ENCODE data around the gene SRGAP1.
"Not testable (repeated sequence)": the region's sequence is repeated elsewhere in the genome, so short reads cannot be mapped to it uniquely, and the experiment has no call there.

Gene SRGAP1

DNA sequence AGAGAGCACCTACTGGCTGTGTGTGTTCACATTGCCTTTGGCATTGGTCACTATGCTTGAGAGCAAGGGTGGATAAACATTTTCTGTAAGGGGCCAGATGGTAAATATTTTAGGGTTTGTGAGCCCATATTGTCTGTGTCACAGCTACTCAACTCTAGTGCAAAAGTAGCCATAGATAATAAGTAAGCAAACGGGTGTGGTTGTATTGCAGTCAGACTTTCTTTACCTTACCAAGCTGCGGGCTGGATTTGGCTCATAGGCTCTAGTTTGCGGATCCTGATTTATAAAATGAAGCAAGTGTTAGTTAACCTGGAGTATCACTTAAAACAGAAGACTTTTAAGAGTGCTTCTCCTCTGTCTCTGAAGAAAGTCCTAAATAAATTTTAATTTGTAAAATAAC, 208.6 kb downstream of the SRGAP1 start:
- no peak for DNase-seq (ENCODE audit: low spot score)

DNA sequence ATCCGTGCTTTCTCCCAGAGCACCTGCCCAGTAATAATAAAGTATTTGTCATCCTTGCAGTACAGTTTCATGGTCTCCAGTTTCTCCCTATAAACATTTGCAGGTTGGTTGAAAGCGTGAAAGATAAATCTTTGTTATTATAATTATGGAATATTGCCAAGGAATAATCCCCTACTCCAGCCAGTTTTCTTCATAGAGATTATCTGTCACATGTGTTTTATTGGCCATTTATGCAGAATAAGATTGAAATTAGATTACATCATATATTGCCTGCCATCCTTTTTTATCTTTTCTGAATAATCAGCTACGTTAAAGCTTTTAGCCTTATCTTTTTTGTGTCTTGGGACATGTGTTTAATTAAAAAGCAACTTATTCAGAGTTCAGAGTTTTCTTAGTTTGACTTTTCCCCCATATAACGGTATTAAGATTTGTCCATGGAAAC, 209.6 kb downstream of the SRGAP1 start:
- DNase-seq (ENCODE audit: low spot score), result no peak

DNA sequence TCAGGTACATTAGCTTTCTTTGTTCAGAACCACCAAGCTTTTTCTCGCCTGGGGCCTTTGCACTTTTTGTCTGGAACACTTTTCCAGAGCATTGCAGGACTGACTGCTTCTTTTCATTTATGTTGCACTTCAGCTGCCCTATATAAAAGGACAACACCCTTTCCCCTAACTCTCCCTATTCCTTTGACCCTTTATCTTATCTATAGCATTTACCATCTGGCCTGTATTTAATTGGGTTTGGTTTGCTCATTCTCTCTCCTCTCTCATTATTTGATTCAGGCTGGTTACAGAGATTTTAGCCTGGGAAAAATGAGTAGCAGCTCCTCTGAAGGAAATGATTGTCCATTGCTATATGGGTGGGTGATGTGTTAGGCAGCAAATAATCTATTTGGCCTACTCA, 212.2 kb downstream of the SRGAP1 start:
- DNase-seq (ENCODE audit: low spot score), result no peak

DNA sequence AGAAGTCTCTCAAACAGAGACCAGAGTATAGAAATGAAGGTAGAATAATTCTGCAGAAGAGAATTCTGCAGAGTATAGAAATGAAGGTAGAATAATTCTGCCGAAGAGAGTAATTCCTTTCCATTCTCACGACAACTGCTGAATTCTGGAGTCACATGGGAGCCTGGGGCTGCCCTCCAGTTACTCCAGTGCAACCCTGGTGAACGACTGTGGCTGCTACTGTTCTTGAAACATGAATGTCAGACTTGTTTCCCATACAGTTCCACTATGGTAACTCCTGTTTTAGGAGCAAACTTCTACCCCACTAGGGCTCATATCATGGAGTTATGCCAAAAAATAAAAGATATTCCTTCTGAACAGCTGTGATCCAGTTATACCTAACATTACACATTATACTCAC, 213.2 kb downstream of the SRGAP1 start:
- DNase-seq (ENCODE audit: low spot score), result no peak

DNA sequence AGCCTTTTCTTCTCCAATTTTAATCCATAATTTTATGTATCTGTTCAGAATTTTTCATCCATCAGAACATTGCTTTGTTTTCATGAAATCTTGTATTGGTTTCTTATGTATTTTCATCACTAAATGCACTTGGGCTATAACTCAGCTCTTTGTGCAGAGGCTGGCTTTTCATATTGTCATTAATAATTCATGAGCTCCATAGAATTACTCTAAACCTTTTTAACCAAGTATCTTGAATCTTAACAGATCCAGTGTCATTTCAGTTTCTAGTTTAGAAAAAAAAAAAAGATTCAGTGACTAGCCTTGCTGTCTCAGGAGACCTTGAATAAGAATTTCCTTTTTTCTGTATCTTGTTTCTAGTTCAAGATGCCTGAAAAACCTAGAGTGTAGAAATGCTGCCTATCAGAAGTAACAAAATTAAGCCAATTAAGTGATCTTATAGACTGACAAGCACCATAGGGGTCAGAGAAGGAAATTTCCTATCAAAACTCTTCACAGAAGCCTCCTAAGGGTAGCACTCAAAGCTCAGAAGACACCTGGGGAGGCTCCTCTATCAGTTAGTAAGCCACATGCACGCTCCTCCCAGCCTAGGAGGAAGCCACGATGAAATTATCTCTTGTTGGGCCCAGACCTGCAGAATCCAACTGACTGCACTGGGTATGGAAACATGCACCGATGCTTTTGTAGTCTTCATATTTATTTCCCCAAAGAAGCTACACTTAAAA, 214.2 kb downstream of the SRGAP1 start:
- no peak for DNase-seq (ENCODE audit: low spot score)

DNA sequence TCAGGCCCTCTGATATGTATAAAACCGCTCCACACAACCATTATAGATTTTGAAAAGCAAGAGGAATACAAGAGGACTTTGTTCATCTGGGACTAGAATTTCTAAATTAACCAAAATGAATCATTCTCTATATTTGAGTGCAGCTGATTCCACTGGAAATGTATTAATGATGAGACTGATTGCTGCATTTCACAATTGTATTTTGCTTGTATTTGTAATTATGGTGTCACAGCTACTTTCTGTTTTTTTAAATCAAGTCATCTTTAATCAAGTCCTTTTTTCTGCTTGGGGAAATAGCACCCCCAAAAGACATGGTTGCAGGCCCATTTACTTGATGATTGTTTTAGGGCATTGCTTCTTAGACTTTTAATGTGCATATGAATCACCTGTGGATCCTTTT, 215.2 kb downstream of the SRGAP1 start:
- DNase-seq (ENCODE audit: low spot score), result no peak

DNA sequence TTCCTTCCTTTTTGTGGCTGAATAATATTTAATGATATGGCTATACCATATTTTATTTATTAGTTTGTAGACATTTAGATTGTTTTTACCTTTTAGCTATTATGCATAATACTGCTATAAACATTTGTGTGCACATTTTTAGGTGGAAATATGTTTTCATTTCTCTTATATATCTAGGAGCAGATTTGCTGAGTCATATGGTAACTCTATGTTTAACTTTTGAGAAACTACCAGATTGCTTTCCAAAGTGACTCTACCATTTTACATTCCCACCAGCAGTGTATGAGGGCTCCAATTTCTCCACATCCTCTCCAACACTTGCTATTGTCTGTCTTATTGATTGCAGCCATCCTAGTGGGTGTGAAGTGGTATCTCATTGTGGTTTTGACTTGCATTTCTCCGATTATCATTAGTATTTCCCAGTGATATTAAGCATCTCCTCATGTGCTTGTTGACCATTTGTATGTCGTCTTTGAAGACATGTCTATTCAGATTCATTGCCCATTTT, 217.4 kb downstream of the SRGAP1 start:
- no peak for DNase-seq (ENCODE audit: low spot score)

DNA sequence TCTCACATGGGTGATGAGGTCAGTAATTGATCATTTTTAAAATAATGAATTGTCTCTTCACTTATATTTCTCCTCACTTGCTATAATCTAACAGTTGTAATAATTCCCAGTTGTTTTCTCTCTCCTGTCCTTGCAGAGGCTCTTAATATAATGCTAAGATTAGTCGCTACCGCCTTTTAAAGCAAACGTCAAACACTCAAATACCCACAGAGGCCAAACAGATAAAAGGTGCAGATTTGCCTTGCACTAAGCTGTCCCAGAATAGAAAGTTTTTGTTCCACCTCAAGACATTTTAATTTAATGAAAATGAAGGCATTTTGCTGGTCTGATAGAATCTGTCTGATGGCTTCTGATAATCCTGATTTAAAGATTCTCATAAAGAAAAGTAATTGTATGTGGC, 218.6 kb downstream of the SRGAP1 start:
- no peak for DNase-seq (ENCODE audit: low spot score)

DNA sequence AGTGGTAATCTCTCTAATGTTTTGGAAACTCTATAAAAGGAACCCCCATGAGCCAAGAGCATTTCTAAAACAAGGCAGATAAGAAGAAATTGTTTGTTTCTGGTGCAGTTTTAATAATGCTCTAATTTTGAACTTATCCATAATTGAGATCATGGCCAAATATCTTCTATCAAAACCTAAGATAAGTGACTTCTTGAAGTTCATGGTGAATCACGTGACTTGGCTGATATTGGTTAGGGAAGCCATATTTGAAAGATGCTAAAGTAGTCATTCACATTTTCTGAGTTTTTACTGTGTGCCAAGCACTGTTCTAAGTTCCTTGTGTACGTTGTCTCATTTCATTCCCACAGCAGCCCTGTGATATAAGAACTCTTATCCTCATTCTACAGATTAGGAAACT, 219.7 kb downstream of the SRGAP1 start:
- no peak for DNase-seq (ENCODE audit: low spot score)

DNA sequence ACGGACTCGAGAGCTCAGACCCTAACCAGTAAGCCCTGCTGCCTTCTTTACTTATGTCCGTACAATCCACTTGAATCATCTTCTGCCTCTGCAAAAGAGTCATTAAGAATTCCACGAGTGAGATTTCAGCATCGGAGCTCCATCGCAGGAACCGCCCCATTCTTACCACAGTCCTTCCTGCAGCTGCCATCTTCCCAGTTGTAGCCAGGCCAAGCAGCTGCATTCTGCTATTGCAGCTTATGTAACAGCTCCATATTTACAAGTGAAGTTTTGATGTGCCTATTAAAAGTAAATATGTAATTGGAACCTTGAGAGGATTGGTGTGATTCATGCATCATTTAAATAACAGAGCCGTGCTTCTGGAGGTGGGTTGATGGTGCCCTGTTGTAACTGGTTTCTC, 220.2 kb downstream of the SRGAP1 start:
- DNase-seq (ENCODE audit: low spot score), result no peak

DNA sequence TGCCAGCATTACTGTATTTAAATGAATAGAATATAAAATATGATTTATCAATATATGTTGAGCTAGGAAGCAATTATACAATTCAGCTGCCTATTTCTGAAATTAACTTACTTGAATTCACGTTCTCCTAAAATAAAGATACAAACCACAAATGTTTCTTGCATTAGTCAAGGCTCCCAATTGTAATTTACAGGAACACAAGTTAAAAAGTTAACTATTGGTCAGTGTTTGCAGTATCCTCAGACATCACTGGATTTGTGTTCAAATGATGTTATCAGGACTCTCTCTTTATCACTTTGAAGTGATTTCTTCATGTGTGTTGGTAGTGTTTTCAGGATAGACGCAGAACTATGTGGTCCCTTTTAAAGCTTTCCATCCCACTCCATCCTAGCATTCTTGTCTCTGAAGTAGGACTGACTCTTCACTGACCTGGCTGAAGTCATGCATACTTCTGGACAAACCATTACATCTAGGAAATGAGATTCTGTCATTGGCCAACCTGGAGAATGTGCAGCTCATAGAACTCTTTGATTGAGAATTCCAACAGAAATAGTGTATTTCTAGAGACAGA, 221.5 kb downstream of the SRGAP1 start:
- no peak for DNase-seq (ENCODE audit: low spot score)

DNA sequence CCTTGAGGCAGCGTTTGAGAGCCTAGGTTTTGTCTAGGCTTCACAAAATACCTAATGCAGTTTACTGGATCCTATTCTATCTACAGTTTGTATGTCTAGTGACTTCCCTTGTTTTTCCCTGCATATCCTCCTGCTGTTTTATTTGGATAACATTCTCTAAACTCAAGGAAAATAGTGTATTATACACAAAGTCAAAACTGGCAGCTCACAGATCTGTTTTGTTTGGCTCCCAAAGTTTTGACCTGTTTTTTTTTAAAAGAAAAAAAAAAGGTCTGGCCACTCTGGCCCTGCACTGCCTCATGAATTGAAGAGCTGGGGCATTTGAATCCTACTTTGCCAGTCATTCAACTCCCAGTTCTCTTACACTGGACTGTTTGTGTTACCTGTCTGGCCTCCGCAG, 222.3 kb downstream of the SRGAP1 start:
- no peak for DNase-seq (ENCODE audit: low spot score)

DNA sequence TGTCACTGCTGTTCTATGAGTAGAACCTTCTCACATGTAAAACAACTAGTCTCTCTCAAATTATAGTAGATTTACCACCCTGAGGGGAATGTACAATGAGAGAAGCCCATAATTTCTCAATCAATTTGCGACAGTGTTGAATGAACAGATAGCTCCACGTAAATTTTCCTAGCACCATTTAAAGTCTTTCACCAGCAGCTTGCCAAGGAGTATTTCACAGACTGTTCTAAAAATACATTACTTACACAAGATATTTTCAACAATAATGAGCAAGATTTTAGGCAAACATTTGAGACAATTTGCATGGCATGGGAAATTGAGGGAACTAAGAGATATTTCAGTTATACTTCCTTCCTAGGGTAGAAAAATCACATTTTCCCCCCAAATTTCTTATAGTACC, 226.0 kb downstream of the SRGAP1 start:
- no peak for DNase-seq (ENCODE audit: low spot score)

DNA sequence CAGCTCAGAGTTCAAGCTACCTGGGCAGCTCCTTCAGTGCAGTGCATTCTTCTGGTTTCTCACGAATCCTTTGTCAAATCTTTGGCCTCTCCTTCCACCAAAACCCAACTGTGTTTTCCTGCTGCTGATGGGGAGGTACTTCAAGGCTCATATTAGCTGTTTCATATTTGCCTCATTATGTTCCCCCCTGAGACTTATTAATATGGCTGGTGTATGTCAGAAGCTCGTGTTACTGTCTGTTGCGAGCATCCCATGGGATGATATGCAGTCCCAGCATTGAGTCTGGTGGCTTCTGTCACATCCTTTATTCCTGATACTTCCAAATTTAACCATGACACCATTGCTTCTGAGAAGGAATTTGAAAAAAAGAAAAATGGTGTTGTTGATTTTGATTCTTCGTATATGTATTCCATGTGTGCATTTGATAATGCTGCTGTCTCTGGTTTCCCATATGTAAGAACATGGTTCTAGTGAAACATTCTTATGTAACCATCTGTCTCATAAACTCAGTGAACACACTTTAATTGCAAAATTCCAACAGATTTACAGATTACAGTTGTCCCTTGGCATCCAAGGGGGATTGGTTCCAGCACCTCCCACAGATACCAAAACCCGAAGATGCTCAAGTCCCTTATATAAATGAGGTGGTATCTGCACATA, 228.5 kb downstream of the SRGAP1 start:
- no peak for DNase-seq (ENCODE audit: low spot score)

DNA sequence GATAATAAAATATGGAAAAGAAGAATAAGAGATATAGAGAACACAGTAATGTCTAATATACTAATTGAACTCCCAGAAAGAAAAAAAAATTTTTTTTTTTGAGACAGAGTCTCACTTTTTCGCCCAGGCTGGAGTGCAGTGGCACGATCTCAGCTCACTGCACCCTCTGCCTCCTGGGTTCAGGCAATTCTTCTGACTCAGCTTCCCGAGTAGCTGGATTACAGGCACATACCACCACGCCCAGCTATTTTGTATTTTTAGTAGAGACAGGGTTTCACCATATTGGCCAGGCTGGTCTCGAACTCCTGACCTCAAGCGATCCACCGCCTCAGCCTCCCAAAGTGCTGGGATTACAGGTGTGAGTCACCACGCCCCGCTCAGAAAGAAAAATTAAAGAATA, 232.1 kb downstream of the SRGAP1 start:
- DNase-seq (ENCODE audit: low spot score), result not testable (repeated sequence)

DNA sequence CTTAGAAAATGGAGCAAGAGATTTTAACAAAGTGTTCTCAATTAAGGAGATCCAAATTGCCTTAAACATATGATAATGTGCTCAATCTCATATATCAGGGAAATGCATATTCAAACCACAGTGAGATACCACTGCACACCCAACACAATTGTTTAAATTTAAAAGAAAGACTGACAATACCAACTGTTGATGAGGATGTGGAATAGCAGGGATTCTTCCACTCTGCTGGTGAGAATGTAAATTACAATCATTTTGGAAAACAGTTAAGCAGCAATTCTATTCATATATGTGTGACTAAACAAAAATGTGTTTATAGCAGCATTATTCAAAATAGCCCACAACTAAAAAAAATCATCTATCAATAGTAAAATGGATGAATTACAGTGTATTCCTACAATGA, 233.4 kb downstream of the SRGAP1 start:
- no peak for DNase-seq (ENCODE audit: low spot score)

DNA sequence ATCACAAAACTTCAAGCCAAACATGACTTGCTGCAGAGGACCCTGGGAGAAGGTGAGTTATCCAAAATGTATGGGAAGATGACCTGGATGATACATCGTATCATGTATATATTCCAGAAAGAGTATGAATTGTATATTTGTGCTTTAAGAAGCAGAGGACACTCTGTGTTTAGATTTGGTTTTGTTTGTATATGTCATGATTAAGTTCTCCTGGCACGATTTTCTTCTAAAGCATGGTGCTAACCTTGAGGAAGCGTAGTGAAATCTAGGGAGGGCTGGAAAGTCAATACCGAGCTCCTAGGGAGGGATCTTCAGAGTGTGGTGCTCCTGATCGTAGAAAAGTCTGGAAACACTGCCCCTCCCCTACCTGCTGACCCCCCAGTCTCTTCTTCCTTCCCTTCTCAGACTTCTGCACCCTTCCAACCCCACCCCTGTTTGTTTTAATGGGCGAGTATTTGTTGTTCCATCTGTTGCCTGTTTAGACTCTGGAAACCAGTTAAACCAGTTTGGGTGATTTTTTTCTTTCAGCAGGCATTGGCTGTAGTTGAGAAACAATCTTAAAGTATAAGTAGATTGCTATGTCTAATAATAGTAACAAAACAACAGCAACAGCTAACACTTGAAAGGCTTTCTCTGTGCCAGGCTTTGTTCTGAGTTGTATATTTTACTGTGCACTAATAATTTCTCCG, 236.0 kb downstream of the SRGAP1 start:
- no peak for DNase-seq (ENCODE audit: low spot score)

DNA sequence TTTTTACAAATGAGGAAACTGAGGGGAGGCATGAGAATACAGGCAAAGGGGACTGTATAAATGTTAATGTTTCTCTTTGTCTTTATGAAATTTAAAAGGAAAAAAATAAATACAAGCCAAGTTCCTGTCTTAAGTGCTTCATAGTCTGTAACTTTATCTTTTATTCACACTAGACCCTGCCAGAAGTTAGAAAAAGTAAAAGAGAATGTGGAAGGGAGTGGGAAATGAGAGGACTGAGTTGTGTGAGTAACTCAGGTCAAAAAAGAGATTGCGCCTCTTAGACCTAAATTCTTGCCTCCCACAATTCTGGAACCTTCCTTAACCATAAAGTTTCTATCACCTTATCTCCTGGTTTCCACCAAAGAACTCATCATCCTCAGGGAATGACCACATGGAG, 236.5 kb downstream of the SRGAP1 start:
- DNase-seq (ENCODE audit: low spot score), result no peak

DNA sequence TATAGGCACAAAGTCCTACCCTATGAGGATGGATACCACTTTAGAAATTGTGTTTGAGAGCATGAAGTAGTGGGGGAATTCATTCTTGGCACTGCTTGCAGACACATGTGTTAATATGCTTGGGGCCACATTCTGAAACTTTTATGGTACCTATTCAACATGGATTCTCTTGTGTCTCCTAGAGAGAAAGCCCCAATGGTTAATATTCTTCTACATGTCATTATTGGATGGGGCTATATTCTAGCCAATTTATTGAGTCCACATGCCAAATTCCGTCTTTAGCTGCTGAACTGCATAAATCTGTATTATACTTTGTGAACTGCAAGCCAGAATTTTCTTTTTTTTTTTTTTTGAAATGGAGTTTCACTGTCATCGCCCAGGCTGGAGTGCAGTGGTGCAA, 237.6 kb downstream of the SRGAP1 start:
- no peak for DNase-seq (ENCODE audit: low spot score)

DNA sequence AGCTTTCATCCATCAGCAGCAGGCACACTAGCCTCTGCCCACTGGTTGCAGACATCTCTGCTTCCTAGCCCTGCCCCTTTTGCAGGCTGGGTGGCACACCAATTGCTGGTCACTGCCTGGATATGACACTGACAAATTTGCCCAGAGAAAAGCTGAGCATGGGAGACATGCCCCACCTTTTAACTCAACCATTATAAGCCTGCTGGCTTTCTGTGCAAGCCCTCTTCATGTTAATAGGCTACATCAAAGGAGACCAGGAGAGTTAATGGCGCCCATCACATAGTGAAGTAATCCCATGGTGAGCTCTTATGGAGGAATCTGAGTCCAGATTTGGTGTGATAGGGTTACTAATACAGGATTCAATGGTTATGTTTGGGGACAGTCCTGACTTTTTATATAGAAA, 238.4 kb downstream of the SRGAP1 start:
- DNase-seq (ENCODE audit: low spot score), result no peak

DNA sequence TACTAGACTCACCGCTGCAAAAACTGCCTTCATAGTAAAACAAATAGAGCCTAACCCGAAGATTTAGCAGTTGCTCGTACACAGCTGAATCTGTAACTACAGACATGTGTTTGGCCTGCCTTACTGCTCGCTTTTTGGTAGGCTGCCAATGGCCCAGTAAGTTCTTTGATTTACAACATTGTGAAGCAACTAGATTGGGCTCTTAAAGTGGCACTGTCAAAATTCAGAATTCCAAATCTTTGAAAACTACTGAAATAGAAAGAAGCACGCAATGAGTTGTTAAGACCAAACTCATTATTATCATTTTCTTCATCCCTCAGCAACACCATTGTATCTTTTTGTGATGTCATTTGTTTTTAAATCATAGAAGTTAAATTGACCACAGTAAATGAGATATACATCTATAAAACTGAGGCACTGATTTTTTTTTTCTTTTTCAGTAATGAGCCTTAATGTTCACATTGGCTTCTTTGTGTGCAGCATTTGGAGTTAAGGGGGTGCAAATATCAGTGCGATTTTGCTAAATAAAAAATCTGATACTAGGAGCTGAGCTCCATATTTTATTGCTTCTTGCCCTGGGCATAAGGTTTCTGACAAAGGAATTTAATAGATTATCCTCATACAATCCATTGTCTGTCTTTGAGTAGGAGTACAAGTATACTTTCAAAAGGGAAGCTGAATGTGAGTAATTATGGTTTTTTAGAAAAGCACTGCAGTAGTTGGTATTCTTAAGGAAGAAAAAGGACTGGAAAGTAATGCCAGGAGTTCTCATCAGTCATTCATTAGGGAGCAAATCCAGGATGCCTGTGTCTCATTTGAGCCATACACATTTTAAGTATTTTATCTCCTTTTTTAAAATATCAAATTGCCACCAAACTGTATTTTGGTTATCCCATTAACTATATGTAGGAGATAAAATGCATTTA, 239.0 kb downstream of the SRGAP1 start:
- no peak for DNase-seq (ENCODE audit: low spot score)

DNA sequence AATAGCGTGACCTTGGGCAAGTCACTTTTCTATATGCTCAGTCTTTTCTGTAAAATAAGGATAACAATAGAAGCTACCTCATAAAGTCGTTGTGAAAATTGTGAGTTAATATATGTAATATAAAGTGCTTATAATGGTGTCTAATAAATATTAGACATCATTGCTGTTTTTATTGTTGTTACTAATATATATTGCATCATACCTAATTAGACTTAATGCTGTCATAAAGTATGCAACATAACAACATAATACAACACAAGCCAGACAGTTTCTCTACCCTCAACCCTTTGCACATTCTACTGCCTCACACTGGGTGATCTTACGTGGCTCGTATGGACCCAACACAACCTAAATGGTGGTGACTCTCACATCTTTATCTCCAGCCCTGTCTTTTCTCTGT, 240.7 kb downstream of the SRGAP1 start:
- DNase-seq (ENCODE audit: low spot score), result no peak

All from hepatic stellate cell (primary cell).